Transverse colon (tissue), 4 donors: Measurements from ENCODE around the gene PCGF1.

ENCODE experiments used
- POLR2A ChIP-seq: fragments of 450-650 bp; IDR thresholded peaks from one replicate; pipeline ENCODE4 v1.6.1; 2016; ENCODE audit warnings: antibody characterized with exemption, mild to moderate bottlenecking, moderate library complexity
- POLR2AphosphoS5 ChIP-seq, 3 donors: sonication (generic); formaldehyde crosslinking; IDR thresholded peaks; one replicate each; pipeline ENCODE4 v1.6.1; 2016; ENCODE audit warnings: antibody characterized with exemption in 3 of 3
- TF ChIP-seq, protein P1 (sequence below), 5 experiments: fragments of 200-600 bp in 3 of 5; fragments of 450-650 bp in 2 of 5; sonication (generic) in 3 of 5; IDR thresholded peaks; 1 replicate in 2 of 5; 2 replicates in 3 of 5; pipeline ENCODE4 v1.5.1; 2016 to 2017; ENCODE audit warnings: antibody characterized with exemption in 5 of 5, inconsistent platforms in 3 of 5, mild to moderate bottlenecking in 2 of 5, moderate library complexity in 1 of 5

DNA sequence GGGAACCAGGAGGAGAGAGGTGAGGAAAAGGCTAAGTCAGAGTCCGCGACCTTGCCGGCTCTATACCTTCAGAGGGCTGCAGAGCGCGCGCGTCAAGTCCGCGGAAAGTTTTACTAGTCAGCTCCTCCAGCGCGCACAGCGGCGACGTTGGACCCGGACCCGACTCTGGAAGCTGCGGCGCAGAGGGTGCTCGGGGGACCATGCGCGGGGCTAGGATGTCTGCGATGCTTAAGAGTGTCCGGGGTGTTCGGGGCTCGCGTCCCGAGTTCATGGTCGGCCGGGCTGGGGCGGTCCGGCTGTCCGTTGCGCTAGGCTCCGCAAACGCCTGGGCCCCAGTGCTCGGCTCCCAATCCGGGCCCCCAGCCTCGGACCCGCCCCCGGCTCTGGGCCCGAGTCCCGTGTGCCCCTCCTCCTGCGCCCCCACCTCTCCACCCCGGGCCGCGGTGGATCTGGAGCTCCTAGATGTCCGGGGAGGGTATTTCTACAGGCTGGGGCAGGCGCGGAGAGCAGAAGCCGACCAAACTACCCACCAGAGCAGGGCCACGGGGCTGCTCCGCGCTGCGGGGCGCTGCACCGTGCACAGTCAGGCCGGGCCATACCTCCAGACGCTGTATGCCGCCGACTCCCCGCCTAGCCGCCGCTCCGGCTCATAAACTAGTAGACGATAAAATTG is 8.1 kb downstream of the PCGF1 start, which contains the start of gene LBX2:
- TF ChIP-seq, protein P1, sequence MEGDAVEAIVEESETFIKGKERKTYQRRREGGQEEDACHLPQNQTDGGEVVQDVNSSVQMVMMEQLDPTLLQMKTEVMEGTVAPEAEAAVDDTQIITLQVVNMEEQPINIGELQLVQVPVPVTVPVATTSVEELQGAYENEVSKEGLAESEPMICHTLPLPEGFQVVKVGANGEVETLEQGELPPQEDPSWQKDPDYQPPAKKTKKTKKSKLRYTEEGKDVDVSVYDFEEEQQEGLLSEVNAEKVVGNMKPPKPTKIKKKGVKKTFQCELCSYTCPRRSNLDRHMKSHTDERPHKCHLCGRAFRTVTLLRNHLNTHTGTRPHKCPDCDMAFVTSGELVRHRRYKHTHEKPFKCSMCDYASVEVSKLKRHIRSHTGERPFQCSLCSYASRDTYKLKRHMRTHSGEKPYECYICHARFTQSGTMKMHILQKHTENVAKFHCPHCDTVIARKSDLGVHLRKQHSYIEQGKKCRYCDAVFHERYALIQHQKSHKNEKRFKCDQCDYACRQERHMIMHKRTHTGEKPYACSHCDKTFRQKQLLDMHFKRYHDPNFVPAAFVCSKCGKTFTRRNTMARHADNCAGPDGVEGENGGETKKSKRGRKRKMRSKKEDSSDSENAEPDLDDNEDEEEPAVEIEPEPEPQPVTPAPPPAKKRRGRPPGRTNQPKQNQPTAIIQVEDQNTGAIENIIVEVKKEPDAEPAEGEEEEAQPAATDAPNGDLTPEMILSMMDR (IDR thresholded peaks at IDR 0.05): no peak
- TF ChIP-seq POLR2A: no peak
- TF ChIP-seq POLR2AphosphoS5 (IDR thresholded peaks at IDR 0.05): no peak
